Adrenal gland (tissue), 12 donors: Measurements from ENCODE around the gene MRPL55. TPM values are rescaled to one million over a fixed set of nuclear protein-coding genes. Genes with fewer than 3 reads are reported as not detected.

Experiments used
- DNase-seq, 7 donors: peaks; one replicate each; pipeline ENCODE4 v3.0.0-alpha.2; 2019 to 2020
- H3K27ac ChIP-seq, 5 donors: fragments of 200-600 bp; sonication (generic) in 4 of 5; 1 replicate in 3 of 5; 2 replicates in 2 of 5; pipeline versions ENCODE4 v1.5.1 to v1.8.0; 2016 to 2020; ENCODE audit warnings: mild to moderate bottlenecking in 1 of 5
- H3K27me3 ChIP-seq: fragments of 200-600 bp; 2 replicates; pipeline ENCODE4 v1.8.0; 2021
- H3K36me3 ChIP-seq, 2 donors: fragments of 200-600 bp; replicated peaks in 1 of 2; 1 replicate in 1 of 2; 2 replicates in 1 of 2; pipeline versions ENCODE4 v1.5.1 to v1.8.0; 2018 to 2022
- H3K4me1 ChIP-seq, 2 donors: fragments of 200-600 bp; replicated peaks in 1 of 2; 1 replicate in 1 of 2; 2 replicates in 1 of 2; pipeline versions ENCODE4 v1.5.1 to v1.8.0; 2018 to 2021
- H3K4me3 ChIP-seq, 4 donors: fragments of 200-600 bp; sonication (generic) in 3 of 4; one replicate each; pipeline ENCODE4 v1.5.1; 2016 to 2018
- H3K9me3 ChIP-seq, 3 donors: fragments of 200-600 bp; sonication (generic) in 1 of 3; replicated peaks in 1 of 3; 1 replicate in 2 of 3; 2 replicates in 1 of 3; pipeline versions ENCODE4 v1.5.1 to v1.8.0; 2016 to 2021
- POLR2A ChIP-seq, 2 donors: fragments of 450-650 bp; IDR thresholded peaks; one replicate each; pipeline ENCODE4 v1.6.1; 2017; ENCODE audit warnings: antibody characterized with exemption in 2 of 2, mild to moderate bottlenecking in 2 of 2, moderate library complexity in 1 of 2
- WGBS, 4 donors: extraction: QIAGEN DNeasy Blood & Tissue Kit in 2 of 4; methylation state at CpG; one replicate each; pipeline versions ENCODE4 v1.1.5 to v1.1.7; 2013 to 2017; 5-methylcytosine and 5-hydroxymethylcytosine counted together
- intact Hi-C, 2 donors: fragments of 100-400 bp; cut with DNase I; formaldehyde crosslinking; loops; one replicate each; pipeline versions ENCODE4 v1.14.1 to v1.15.0; 2022 to 2023
- polyA plus RNA-seq, 3 donors: library from polyadenylated mRNA; stranded (reverse); fragments of 200-250 nt in 2 of 3; fragments of 350-450 nt in 1 of 3; fragmentation: Illumina TruSeq in 1 of 3; extraction: RNeasy Lipid Tissue Mini Kit (QIAGEN cat#74804) in 1 of 3; gene quantifications; one replicate each; pipeline ENCODE4 v1.2.3, GENCODE V29; 2013 to 2014
- total RNA-seq, 9 donors: library from RNA; depleted of rRNA in 4 of 9; stranded (reverse); fragments of >200 nt in 4 of 9; fragments of 120-200 nt in 1 of 9; fragmentation: NEBNext Ultra II Directional in 1 of 9; extraction: Animal tissue kit (Norgen Biotek cat#: 25700) in 1 of 9; gene quantifications; one replicate each; pipeline versions ENCODE4 v1.1.0 to v1.2.4, GENCODE V29; 2013 to 2023
- TF ChIP-seq, protein P1 (sequence below), 6 experiments: fragments of 450-650 bp in 4 of 6; fragments of 200-600 bp in 2 of 6; sonication (generic) in 1 of 6; IDR thresholded peaks; 1 replicate in 5 of 6; 2 replicates in 1 of 6; pipeline versions ENCODE4 v1.5.1 to v1.8.0; 2016 to 2021; ENCODE audit warnings: antibody characterized with exemption in 6 of 6, mild to moderate bottlenecking in 2 of 6, moderate library complexity in 1 of 6
- donor health status: healthy with polysubstance abuse.
- donor health status: Bipolar disorder and iron deficiency.
- donor health status: DM: yes; HTN: yes; CAD: no.
- donor health status: DM: no; HTN: no; CAD: no.
- donor health status: DM: no; HTN: no; CAD: no.
- donor health status: DM: yes; HTN: yes; CAD: no.

MRPL55 gene
- total and polyA plus RNA-seq, 12 donors: 25.1 to 309 (median 70.8) TPM

- intact Hi-C loops: no loop called here
- WGBS, 4 donors: 58 to 80% (median 59%) methylated on average over 1 to 7 of the region's 7 CpGs; no CpG with 5 or more reads in 1 of the 4 donors
- peak in 2 of 7 donors; percentile 25 to 28 for DNase-seq
- TF ChIP-seq, protein P1, sequence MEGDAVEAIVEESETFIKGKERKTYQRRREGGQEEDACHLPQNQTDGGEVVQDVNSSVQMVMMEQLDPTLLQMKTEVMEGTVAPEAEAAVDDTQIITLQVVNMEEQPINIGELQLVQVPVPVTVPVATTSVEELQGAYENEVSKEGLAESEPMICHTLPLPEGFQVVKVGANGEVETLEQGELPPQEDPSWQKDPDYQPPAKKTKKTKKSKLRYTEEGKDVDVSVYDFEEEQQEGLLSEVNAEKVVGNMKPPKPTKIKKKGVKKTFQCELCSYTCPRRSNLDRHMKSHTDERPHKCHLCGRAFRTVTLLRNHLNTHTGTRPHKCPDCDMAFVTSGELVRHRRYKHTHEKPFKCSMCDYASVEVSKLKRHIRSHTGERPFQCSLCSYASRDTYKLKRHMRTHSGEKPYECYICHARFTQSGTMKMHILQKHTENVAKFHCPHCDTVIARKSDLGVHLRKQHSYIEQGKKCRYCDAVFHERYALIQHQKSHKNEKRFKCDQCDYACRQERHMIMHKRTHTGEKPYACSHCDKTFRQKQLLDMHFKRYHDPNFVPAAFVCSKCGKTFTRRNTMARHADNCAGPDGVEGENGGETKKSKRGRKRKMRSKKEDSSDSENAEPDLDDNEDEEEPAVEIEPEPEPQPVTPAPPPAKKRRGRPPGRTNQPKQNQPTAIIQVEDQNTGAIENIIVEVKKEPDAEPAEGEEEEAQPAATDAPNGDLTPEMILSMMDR (IDR thresholded peaks at IDR 0.05): peak in 1 of 6 experiments; percentile 2
- TF ChIP-seq POLR2A (IDR thresholded peaks at IDR 0.05): no peak
- H3K9me3 ChIP-seq: no peaks in the 10 kb centered on the region
- H3K36me3 ChIP-seq: peaks cover 0 to 25% of the 10 kb centered on the region in 2 donors
- H3K4me3 ChIP-seq: peak overlapping the region in 1 of 4 donors; percentile 40
- H3K4me1 ChIP-seq: peaks cover 6 to 25% of the 10 kb centered on the region in 2 donors
- peak overlapping the region in 4 of 5 donors; percentile 50 to 90 (median 67) for H3K27ac ChIP-seq
- H3K27me3 ChIP-seq: no peaks in the 10 kb centered on the region
These were observed 41.0 kb upstream of the MRPL55 start for GRCh38 chr1:228150120-228150460.

DNA sequence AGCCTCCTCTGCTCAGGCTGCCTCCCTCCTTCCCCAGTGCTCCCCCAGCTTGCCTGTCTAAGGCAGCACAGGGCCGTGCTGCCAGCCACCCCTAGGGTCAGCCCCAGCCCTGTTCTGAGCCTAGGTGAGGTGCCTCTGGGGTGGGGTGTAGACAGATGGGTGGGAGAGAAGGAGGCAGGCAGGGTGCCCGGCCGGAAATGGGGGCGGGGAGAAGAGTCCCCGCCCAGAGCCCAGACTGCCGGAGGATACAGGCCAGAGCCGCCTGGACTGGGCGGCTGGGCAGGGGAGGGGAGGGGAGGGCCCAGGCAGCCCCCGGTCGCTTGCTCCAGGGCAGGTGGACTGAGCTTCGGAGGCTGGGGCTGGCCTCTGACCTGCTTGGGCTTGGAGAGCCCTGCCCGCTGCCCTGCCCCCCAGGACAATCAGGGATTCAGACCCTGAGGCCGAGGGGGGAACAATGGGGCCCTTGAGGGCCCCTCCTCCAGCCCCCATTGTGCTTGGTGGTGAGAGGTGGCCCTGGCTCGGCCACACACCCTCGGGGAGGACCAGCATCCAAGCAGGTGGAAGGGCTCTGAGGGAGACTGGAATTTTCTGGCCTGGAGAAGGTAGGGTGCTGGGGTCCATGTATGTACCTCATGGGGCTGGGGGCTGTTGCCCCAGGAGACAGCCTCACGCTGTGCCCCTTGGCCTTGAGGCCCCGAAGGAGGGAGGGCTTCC lies 40.5 kb upstream of the MRPL55 start, which contains the start of gene GJC2:
TSS of gene GJC2 (plus strand) at position 525 of the 714 bp plus-strand sequence. CDS start 7,829 bp downstream, outside the sequence.
- H3K4me1 ChIP-seq: peaks cover 6 to 25% of the 10 kb centered on the region in 2 donors
- WGBS, 4 donors: 53 to 84% (median 65%) methylated on average over 5 to 17 of the region's 17 CpGs

DNA sequence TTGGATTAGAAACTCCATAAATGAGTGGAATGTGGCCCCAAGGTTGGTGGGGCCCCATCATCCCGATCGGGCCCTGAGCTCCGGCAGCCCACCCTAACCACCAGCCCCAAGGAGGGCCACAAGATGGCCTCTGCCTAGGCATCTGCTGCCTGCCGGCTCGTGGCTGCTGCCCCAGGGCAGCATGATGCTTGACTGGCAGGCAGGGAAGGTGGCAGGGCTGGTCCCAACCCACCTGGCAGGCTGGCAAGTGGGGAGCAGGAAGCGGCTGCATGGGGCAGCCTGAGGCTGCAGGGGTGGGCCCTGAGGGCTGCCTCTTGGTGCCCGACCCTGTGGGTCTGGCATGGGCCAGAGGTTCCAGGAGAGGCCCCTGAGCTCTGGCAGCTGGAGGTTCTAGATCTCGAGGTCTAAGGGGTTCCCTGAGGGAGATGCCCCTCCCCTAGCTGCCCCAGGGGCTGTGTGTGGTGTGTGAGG lies 39.9 kb upstream of the MRPL55 start:
- no peaks in the 10 kb centered on the region for H3K9me3 ChIP-seq
- peaks cover 6 to 25% of the 10 kb centered on the region in 2 donors for H3K4me1 ChIP-seq
- DNase-seq: peak in 2 of 7 donors; percentile 6 to 18
- TF ChIP-seq, protein P1 (IDR thresholded peaks at IDR 0.05): no peak
- TF ChIP-seq POLR2A (IDR thresholded peaks at IDR 0.05): no peak
- no peaks in the 10 kb centered on the region for H3K27me3 ChIP-seq
- H3K36me3 ChIP-seq: peaks cover 0 to 25% of the 10 kb centered on the region in 2 donors
- H3K27ac ChIP-seq: peak overlapping the region in 4 of 5 donors; percentile 50 to 90 (median 67)
- H3K4me3 ChIP-seq: no peak overlapping the region
- intact Hi-C loops: no loop called here
- 71 to 88% (median 79%) methylated on average over 3 to 8 of the region's 8 CpGs for WGBS, 4 donors

More for the DNA sequence above, 40.5 kb upstream of the MRPL55 start, which contains the start of gene GJC2:
- peaks cover 0 to 25% of the 10 kb centered on the region in 2 donors for H3K36me3 ChIP-seq
- no peaks in the 10 kb centered on the region for H3K27me3 ChIP-seq
- peak within 1 kb of the TSS in 4 of 5 donors; percentile 50 to 90 (median 67) for H3K27ac ChIP-seq
- TF ChIP-seq, protein P1 (IDR thresholded peaks at IDR 0.05): no peak
- TF ChIP-seq POLR2A (IDR thresholded peaks at IDR 0.05): no peak
- intact Hi-C loops: no loop called here
- no peaks in the 10 kb centered on the region for H3K9me3 ChIP-seq
- H3K4me3 ChIP-seq: peak within 1 kb of the TSS in 1 of 4 donors; percentile 40
- DNase-seq: peak in 3 of 7 donors; percentile 31 to 50 (median 42)

DNA sequence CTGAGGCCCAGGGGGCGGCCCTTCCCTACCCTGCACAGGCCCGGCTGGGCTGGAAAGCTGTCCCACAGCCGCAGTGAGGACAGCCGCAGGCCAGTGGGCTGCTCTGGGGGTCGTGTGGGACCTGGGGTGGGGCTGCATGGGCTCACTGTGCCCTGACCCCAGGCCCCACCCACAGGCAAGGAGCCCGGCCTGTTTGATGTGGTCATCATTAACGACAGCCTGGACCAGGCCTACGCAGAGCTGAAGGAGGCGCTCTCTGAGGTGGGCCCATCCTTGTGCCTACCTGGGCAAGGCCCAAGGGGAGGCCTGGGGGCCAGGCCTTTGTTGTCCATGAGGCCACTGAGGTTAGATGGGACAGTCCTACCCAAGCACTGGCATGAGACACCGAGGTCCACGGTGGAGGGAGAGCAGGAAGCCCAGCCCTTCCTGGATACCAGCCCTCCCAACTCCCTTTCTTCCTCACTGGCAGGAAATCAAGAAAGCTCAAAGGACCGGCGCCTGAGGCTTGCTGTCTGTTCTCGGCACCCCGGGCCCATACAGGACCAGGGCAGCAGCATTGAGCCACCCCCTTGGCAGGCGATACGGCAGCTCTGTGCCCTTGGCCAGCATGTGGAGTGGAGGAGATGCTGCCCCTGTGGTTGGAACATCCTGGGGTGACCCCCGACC lies 39.2 kb upstream of the MRPL55 start:
- TF ChIP-seq POLR2A (IDR thresholded peaks at IDR 0.05): no peak
- TF ChIP-seq, protein P1 (IDR thresholded peaks at IDR 0.05): no peak
- intact Hi-C loops: no loop called here
- WGBS, 4 donors: 40 to 72% (median 65%) methylated on average over 4 to 18 of the region's 18 CpGs; no CpG with 5 or more reads in 1 of the 4 donors
- Histone ChIP-seq H3K27me3 (no peaks in the 10 kb centered on the region), H3K4me1 (peaks cover 6 to 31% of the 10 kb centered on the region in 2 donors), H3K9me3 (no peaks in the 10 kb centered on the region), H3K36me3 (peaks cover 0 to 25% of the 10 kb centered on the region in 2 donors), H3K4me3 (no peak overlapping the region), H3K27ac (peak overlapping the region in 3 of 5 donors; percentile 50 to 90 (median 78))
- DNase-seq: peak in 3 of 7 donors; percentile 17 to 40 (median 24)
